HL-60 (cell line): ENCODE data around the gene IL18R1.

ENCODE experiments used
- CTCF ChIP-seq: IDR thresholded peaks from one replicate; pipeline ENCODE4 v1.5.1; 2011; ENCODE audit warnings: low read length, control low read depth, inconsistent platforms; ENCODE audit not compliant: insufficient read depth
- GABPA ChIP-seq: IDR thresholded peaks from 2 replicates; pipeline ENCODE4 v1.6.1; 2012; ENCODE audit warnings: low read depth
- POLR2AphosphoS5 ChIP-seq: IDR thresholded peaks from 2 replicates; pipeline ENCODE4 v1.6.1; 2012; ENCODE audit warnings: low read depth
- SPI1 ChIP-seq: IDR thresholded peaks from 2 replicates; pipeline ENCODE4 v1.6.1; 2012; ENCODE audit warnings: low read depth, mild to moderate bottlenecking, borderline replicate concordance
- TF ChIP-seq, protein P1 (sequence below): IDR thresholded peaks from 2 replicates; pipeline ENCODE4 v1.6.1; 2012; ENCODE audit warnings: low read depth; ENCODE audit not compliant: insufficient replicate concordance

GRCh38 chr2:102321941-102322719, 33.5 kb upstream of the IL18R1 start:
- TF ChIP-seq CTCF = no peak
- no peak for TF ChIP-seq SPI1
- TF ChIP-seq, protein P1, sequence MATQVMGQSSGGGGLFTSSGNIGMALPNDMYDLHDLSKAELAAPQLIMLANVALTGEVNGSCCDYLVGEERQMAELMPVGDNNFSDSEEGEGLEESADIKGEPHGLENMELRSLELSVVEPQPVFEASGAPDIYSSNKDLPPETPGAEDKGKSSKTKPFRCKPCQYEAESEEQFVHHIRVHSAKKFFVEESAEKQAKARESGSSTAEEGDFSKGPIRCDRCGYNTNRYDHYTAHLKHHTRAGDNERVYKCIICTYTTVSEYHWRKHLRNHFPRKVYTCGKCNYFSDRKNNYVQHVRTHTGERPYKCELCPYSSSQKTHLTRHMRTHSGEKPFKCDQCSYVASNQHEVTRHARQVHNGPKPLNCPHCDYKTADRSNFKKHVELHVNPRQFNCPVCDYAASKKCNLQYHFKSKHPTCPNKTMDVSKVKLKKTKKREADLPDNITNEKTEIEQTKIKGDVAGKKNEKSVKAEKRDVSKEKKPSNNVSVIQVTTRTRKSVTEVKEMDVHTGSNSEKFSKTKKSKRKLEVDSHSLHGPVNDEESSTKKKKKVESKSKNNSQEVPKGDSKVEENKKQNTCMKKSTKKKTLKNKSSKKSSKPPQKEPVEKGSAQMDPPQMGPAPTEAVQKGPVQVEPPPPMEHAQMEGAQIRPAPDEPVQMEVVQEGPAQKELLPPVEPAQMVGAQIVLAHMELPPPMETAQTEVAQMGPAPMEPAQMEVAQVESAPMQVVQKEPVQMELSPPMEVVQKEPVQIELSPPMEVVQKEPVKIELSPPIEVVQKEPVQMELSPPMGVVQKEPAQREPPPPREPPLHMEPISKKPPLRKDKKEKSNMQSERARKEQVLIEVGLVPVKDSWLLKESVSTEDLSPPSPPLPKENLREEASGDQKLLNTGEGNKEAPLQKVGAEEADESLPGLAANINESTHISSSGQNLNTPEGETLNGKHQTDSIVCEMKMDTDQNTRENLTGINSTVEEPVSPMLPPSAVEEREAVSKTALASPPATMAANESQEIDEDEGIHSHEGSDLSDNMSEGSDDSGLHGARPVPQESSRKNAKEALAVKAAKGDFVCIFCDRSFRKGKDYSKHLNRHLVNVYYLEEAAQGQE = no peak
- TF ChIP-seq POLR2AphosphoS5 = no peak
- TF ChIP-seq GABPA = no peak
